Neural progenitor cell (in vitro differentiated cells): ENCODE measurements around the gene AIP. TPM values are rescaled to one million over a fixed set of nuclear protein-coding genes. Genes with fewer than 3 reads are reported as not detected.

Experiments
- DNase-seq: peaks from one replicate; pipeline ENCODE4 v3.0.0-alpha.2; 2016; ENCODE audit warnings: low spot score
- H2AFZ ChIP-seq: fragments of 200-600 bp; sonication (generic); replicated peaks from 2 replicates; pipeline ENCODE4 v1.6.1; 2016; ENCODE audit warnings: antibody characterized with exemption
- H3F3A ChIP-seq: fragments of 200-600 bp; sonication (generic); 2 replicates; pipeline ENCODE4 v1.6.1; 2016; ENCODE audit warnings: antibody characterized with exemption, low read depth
- H3K27ac ChIP-seq: fragments of 200-600 bp; sonication (generic); 2 replicates; pipeline ENCODE4 v1.5.1; 2016; ENCODE audit warnings: mild to moderate bottlenecking
- H3K27me3 ChIP-seq: fragments of 200-600 bp; sonication (generic); 2 replicates; pipeline ENCODE4 v1.6.1; 2016; ENCODE audit warnings: mild to moderate bottlenecking, moderate library complexity
- H3K36me3 ChIP-seq: fragments of 200-600 bp; sonication (generic); 2 replicates; pipeline ENCODE4 v1.5.1; 2016
- H3K4me1 ChIP-seq: fragments of 200-600 bp; sonication (generic); 2 replicates; pipeline ENCODE4 v1.6.1; 2016; ENCODE audit warnings: mixed run types
- H3K4me2 ChIP-seq: fragments of 200-600 bp; sonication (generic); 2 replicates; pipeline ENCODE4 v1.6.1; 2016
- H3K4me3 ChIP-seq: fragments of 200-600 bp; sonication (generic); 2 replicates; pipeline ENCODE4 v1.5.1; 2016
- H3K79me2 ChIP-seq: fragments of 200-600 bp; sonication (generic); 2 replicates; pipeline ENCODE4 v1.6.1; 2016; ENCODE audit warnings: low read depth
- H3K9ac ChIP-seq: fragments of 200-600 bp; sonication (generic); 2 replicates; pipeline ENCODE4 v1.6.1; 2016
- H3K9me3 ChIP-seq: fragments of 200-600 bp; sonication (generic); 2 replicates; pipeline ENCODE4 v1.5.1; 2016; ENCODE audit warnings: low read depth
- H4K20me1 ChIP-seq: fragments of 200-600 bp; sonication (generic); 2 replicates; pipeline ENCODE4 v1.6.1; 2016; ENCODE audit warnings: low read depth
- H3K27ac Mint-ChIP-seq: 3 replicates; pipeline ENCODE4 v1.8.0; 2021; ENCODE audit warnings: mixed read lengths
- H3K27me3 Mint-ChIP-seq: 2 replicates; pipeline ENCODE4 v1.8.0; 2022; ENCODE audit warnings: low read depth, mild to moderate bottlenecking, inconsistent platforms, moderate library complexity, mixed read lengths; ENCODE audit not compliant: insufficient read depth
- H3K36me3 Mint-ChIP-seq: 3 replicates; pipeline ENCODE4 v1.8.0; 2021; ENCODE audit warnings: mixed read lengths
- H3K4me1 Mint-ChIP-seq: 3 replicates; pipeline ENCODE4 v1.8.0; 2021; ENCODE audit warnings: mixed read lengths
- H3K4me3 Mint-ChIP-seq: 3 replicates; pipeline ENCODE4 v1.8.0; 2021; ENCODE audit warnings: mild to moderate bottlenecking, moderate library complexity, mixed read lengths
- H3K9me3 Mint-ChIP-seq: 3 replicates; pipeline ENCODE4 v1.8.0; 2020; ENCODE audit warnings: mixed read lengths
- EZH2 ChIP-seq: fragments of 200-600 bp; sonication (generic); IDR thresholded peaks from 2 replicates; pipeline ENCODE4 v1.6.1; 2017; ENCODE audit warnings: antibody characterized with exemption, mild to moderate bottlenecking, moderate library complexity
- EZH2phosphoT487 ChIP-seq: fragments of 200-600 bp; sonication (generic); IDR thresholded peaks from 2 replicates; pipeline ENCODE4 v1.6.1; 2017; ENCODE audit warnings: antibody characterized with exemption
- total RNA-seq: library from RNA; depleted of rRNA; stranded (reverse); fragments of >200 nt; gene quantifications from 2 replicates; pipeline ENCODE4 v1.2.3, GENCODE V29; 2015; ENCODE audit warnings: low replicate concordance
- TF ChIP-seq, protein P1 (sequence below): fragments of 200-600 bp; sonication (generic); IDR thresholded peaks from 2 replicates; pipeline ENCODE4 v1.5.1; 2017; ENCODE audit warnings: antibody characterized with exemption, mild to moderate bottlenecking

The AIP gene
- total RNA-seq, 1 donor from 2014 or later, result 20.3 TPM

GRCh38 chr11:67524480-67524808, 41.6 kb downstream of the AIP start:
- no peak overlapping the region for H3K27ac ChIP-seq
- H3K9me3 ChIP-seq, result no peaks in the 10 kb centered on the region
- no peaks in the 10 kb centered on the region for H3K36me3 ChIP-seq
- no peaks in the 10 kb centered on the region for H3K4me1 ChIP-seq
- H3K27me3 ChIP-seq, result no peaks in the 10 kb centered on the region
- no peaks in the 10 kb centered on the region for H3K79me2 ChIP-seq
- H2AFZ ChIP-seq, result no peak overlapping the region
- H3K9me3 Mint-ChIP-seq, result peaks cover 8% of the 10 kb centered on the region
- H3F3A ChIP-seq, result no peaks in the 10 kb centered on the region
- no peak overlapping the region for H3K4me2 ChIP-seq
- no peak for TF ChIP-seq EZH2
- TF ChIP-seq, protein P1, sequence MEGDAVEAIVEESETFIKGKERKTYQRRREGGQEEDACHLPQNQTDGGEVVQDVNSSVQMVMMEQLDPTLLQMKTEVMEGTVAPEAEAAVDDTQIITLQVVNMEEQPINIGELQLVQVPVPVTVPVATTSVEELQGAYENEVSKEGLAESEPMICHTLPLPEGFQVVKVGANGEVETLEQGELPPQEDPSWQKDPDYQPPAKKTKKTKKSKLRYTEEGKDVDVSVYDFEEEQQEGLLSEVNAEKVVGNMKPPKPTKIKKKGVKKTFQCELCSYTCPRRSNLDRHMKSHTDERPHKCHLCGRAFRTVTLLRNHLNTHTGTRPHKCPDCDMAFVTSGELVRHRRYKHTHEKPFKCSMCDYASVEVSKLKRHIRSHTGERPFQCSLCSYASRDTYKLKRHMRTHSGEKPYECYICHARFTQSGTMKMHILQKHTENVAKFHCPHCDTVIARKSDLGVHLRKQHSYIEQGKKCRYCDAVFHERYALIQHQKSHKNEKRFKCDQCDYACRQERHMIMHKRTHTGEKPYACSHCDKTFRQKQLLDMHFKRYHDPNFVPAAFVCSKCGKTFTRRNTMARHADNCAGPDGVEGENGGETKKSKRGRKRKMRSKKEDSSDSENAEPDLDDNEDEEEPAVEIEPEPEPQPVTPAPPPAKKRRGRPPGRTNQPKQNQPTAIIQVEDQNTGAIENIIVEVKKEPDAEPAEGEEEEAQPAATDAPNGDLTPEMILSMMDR, result no peak
- TF ChIP-seq EZH2phosphoT487, result no peak
- H3K4me3 Mint-ChIP-seq, result no peak overlapping the region
- no peaks in the 10 kb centered on the region for H3K36me3 Mint-ChIP-seq
- no peak for DNase-seq
- peaks cover 11% of the 10 kb centered on the region for H3K4me1 Mint-ChIP-seq
- peak overlapping the region; percentile 64 for H3K27ac Mint-ChIP-seq
- H3K27me3 Mint-ChIP-seq, result peaks cover 12% of the 10 kb centered on the region
- no peak overlapping the region for H3K4me3 ChIP-seq
- no peaks in the 10 kb centered on the region for H4K20me1 ChIP-seq
- H3K9ac ChIP-seq, result no peak overlapping the region

DNA sequence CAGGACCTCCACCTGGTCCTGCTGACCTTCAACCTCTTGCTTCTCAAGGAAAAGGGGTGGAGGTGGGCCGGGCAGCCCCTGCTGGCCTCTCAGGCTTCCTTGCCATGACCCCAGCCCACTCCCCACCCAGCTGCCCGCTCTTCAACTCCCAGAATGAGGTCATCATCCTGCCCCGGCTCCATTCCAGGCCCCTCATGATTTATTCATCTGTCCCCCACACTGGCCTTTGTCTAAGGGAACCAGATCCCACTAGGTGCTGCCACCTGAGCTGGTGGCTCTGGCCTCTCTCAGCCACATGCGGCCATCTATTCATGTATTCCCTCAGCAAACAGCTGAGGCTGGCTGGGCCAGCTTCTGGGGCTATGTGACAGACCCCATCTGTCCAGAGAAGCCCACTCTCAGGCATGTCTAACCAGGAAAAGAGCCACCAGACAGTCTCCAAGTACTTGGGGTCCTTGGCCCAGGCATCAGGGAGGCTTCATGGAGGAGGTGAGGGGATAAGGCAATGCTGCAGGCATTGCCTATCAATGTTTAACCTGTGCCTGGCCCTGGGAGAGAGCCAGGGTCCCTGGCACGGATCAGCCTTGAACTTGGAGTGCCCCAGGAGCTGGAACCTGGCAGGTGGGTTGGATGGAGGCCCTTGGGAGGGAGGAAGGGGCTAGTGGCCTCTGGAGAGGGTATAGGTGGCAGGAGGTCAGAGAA, 42.6 kb downstream of the AIP start:
- Mint-ChIP-seq H3K4me3 (peak overlapping the region; percentile 27), H3K36me3 (no peaks in the 10 kb centered on the region), H3K9me3 (peaks cover 8% of the 10 kb centered on the region), H3K4me1 (peaks cover 11% of the 10 kb centered on the region), H3K27ac (peak overlapping the region; percentile 85), H3K27me3 (peaks cover 12% of the 10 kb centered on the region)
- TF ChIP-seq, protein P1, result no peak
- TF ChIP-seq EZH2phosphoT487, result no peak
- no peak for TF ChIP-seq EZH2
- H3K4me1 ChIP-seq, result no peaks in the 10 kb centered on the region
- no peak overlapping the region for H3K4me2 ChIP-seq
- no peak overlapping the region for H2AFZ ChIP-seq
- no peaks in the 10 kb centered on the region for H3F3A ChIP-seq
- no peak overlapping the region for H3K27ac ChIP-seq
- DNase-seq, result no peak
- no peaks in the 10 kb centered on the region for H4K20me1 ChIP-seq
- no peaks in the 10 kb centered on the region for H3K36me3 ChIP-seq
- no peaks in the 10 kb centered on the region for H3K79me2 ChIP-seq
- no peak overlapping the region for H3K4me3 ChIP-seq
- H3K9ac ChIP-seq, result no peak overlapping the region
- no peaks in the 10 kb centered on the region for H3K9me3 ChIP-seq
- no peaks in the 10 kb centered on the region for H3K27me3 ChIP-seq

GRCh38 chr11:67528376-67528775, 45.5 kb downstream of the AIP start:
- no peak overlapping the region for H3K4me3 ChIP-seq
- H3K9ac ChIP-seq, result no peak overlapping the region
- no peaks in the 10 kb centered on the region for H3K36me3 Mint-ChIP-seq
- no peaks in the 10 kb centered on the region for H3K4me1 ChIP-seq
- H4K20me1 ChIP-seq, result no peaks in the 10 kb centered on the region
- H3K36me3 ChIP-seq, result no peaks in the 10 kb centered on the region
- peaks cover 11% of the 10 kb centered on the region for H3K4me1 Mint-ChIP-seq
- H3K27ac ChIP-seq, result no peak overlapping the region
- no peak overlapping the region for H3K27ac Mint-ChIP-seq
- no peak overlapping the region for H2AFZ ChIP-seq
- H3K9me3 ChIP-seq, result no peaks in the 10 kb centered on the region
- peaks cover 17% of the 10 kb centered on the region for H3K9me3 Mint-ChIP-seq
- peaks cover 10% of the 10 kb centered on the region for H3K27me3 Mint-ChIP-seq
- no peak for TF ChIP-seq EZH2phosphoT487
- TF ChIP-seq, protein P1, result no peak
- TF ChIP-seq EZH2, result no peak
- H3K27me3 ChIP-seq, result no peaks in the 10 kb centered on the region
- no peak overlapping the region for H3K4me3 Mint-ChIP-seq
- no peak overlapping the region for H3K4me2 ChIP-seq
- H3F3A ChIP-seq, result no peaks in the 10 kb centered on the region
- H3K79me2 ChIP-seq, result no peaks in the 10 kb centered on the region
- no peak for DNase-seq
